Measurements from ENCODE around the gene PAX8.

- TF ChIP-seq CTCF (IDR thresholded peaks at IDR 0.05) (no peak), POLR2A (IDR thresholded peaks at IDR 0.05) (no peak)
Observed at GRCh38 chr2:113219525-113219888, 59.2 kb downstream of the PAX8 start.

All from lower leg skin (tissue), 3 donors.